Hepatocyte (in vitro differentiated cells): ENCODE measurements around the gene INS.

Experiments used
- CTCF ChIP-seq: fragments of 200-600 bp; sonication (generic); IDR thresholded peaks from 2 replicates; pipeline ENCODE4 v1.5.1; 2016; ENCODE audit warnings: antibody characterized with exemption, mild to moderate bottlenecking; ENCODE audit not compliant: poor library complexity
- EZH2 ChIP-seq: fragments of 200-600 bp; sonication (generic); IDR thresholded peaks from 2 replicates; pipeline ENCODE4 v1.6.1; 2016; ENCODE audit warnings: antibody characterized with exemption, mild to moderate bottlenecking, borderline replicate concordance
- EZH2phosphoT487 ChIP-seq: fragments of 200-600 bp; sonication (generic); IDR thresholded peaks from one replicate; pipeline ENCODE4 v1.6.1; 2018; ENCODE audit warnings: antibody characterized with exemption, mild to moderate bottlenecking, low read depth, moderate library complexity; ENCODE audit not compliant: unreplicated experiment, severe bottlenecking

GRCh38 chr11:2110521-2110920 lies 50.5 kb downstream of the INS start:
- TF ChIP-seq CTCF (no peak), EZH2 (no peak), EZH2phosphoT487 (no peak)
